Upper lobe of left lung (tissue), 6 donors: Measurements from ENCODE around the gene SESN2. TPM values are rescaled to one million over a fixed set of nuclear protein-coding genes. Genes with fewer than 3 reads are reported as not detected.

ENCODE experiments used
- ATAC-seq, 2 donors: fragments of 200-7000 bp; cut with Tn5 transposase; one replicate each; pipeline ENCODE4 v1.9.1; 2022; ENCODE audit warnings: mild to moderate bottlenecking in 2 of 2, moderate library complexity in 2 of 2; ENCODE audit not compliant: low FRiP score in 2 of 2
- DNase-seq, 2 donors: peaks; one replicate each; pipeline ENCODE4 v3.0.0-alpha.2; 2019 to 2020
- H3K27ac ChIP-seq, 4 donors: fragments of 200-600 bp; sonication (generic); one replicate each; pipeline ENCODE4 v1.5.1; 2016 to 2019
- H3K27me3 ChIP-seq, 4 donors: fragments of 200-600 bp; sonication (generic); one replicate each; pipeline ENCODE4 v1.5.1; 2017 to 2019
- H3K36me3 ChIP-seq, 4 donors: fragments of 200-600 bp; sonication (generic); one replicate each; pipeline ENCODE4 v1.5.1; 2016 to 2019
- H3K4me1 ChIP-seq, 4 donors: fragments of 200-600 bp; sonication (generic); one replicate each; pipeline ENCODE4 v1.5.1; 2018 to 2019
- H3K4me3 ChIP-seq, 4 donors: fragments of 200-600 bp; sonication (generic); one replicate each; pipeline ENCODE4 v1.5.1; 2017 to 2019; ENCODE audit warnings: mild to moderate bottlenecking in 2 of 4, moderate library complexity in 1 of 4
- H3K9me3 ChIP-seq, 4 donors: fragments of 200-600 bp; sonication (generic); one replicate each; pipeline ENCODE4 v1.5.1; 2018 to 2019
- EP300 ChIP-seq, 4 donors: sonication (generic); formaldehyde crosslinking; IDR thresholded peaks; one replicate each; pipeline ENCODE4 v1.5.1; 2017; ENCODE audit warnings: antibody characterized with exemption in 4 of 4, control low read depth in 2 of 4
- POLR2AphosphoS5 ChIP-seq, 2 donors: sonication (generic); formaldehyde crosslinking; IDR thresholded peaks; one replicate each; pipeline ENCODE4 v1.5.1; 2017; ENCODE audit warnings: antibody characterized with exemption in 2 of 2
- WGBS, 2 donors: methylation state at CpG; one replicate each; pipeline ENCODE4 v1.1.5; 2017 to 2018; 5-methylcytosine and 5-hydroxymethylcytosine counted together
- total RNA-seq, 6 donors: library from RNA; depleted of rRNA in 4 of 6; stranded (reverse); fragments of >200 nt in 4 of 6; gene quantifications; one replicate each; pipeline versions ENCODE4 v1.1.0 to v1.2.1, GENCODE V29; 2016 to 2021
- TF ChIP-seq, protein P1 (sequence below), 6 experiments: fragments of 450-650 bp in 4 of 6; fragments of 200-600 bp in 2 of 6; sonication (generic) in 2 of 6; IDR thresholded peaks; one replicate each; pipeline ENCODE4 v1.5.1; 2016 to 2019; ENCODE audit warnings: antibody characterized with exemption in 6 of 6
- donor health status: DM: no; HTN: no; CAD: no; lungs with moderate emphysema.
- donor health status: DM: no; HTN: yes; CAD: no; lungs with severe emphysema.

The SESN2 gene
- total RNA-seq, 6 donors from 2014 or later = 9.6 to 18.1 (median 14.5) TPM

GRCh38 chr1:28329395-28330153 is 70.3 kb downstream of the SESN2 start:
- TF ChIP-seq, protein P1, sequence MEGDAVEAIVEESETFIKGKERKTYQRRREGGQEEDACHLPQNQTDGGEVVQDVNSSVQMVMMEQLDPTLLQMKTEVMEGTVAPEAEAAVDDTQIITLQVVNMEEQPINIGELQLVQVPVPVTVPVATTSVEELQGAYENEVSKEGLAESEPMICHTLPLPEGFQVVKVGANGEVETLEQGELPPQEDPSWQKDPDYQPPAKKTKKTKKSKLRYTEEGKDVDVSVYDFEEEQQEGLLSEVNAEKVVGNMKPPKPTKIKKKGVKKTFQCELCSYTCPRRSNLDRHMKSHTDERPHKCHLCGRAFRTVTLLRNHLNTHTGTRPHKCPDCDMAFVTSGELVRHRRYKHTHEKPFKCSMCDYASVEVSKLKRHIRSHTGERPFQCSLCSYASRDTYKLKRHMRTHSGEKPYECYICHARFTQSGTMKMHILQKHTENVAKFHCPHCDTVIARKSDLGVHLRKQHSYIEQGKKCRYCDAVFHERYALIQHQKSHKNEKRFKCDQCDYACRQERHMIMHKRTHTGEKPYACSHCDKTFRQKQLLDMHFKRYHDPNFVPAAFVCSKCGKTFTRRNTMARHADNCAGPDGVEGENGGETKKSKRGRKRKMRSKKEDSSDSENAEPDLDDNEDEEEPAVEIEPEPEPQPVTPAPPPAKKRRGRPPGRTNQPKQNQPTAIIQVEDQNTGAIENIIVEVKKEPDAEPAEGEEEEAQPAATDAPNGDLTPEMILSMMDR (IDR thresholded peaks at IDR 0.05) = peak in 3 of 6 experiments; percentile 13 to 32 (median 15)
- TF ChIP-seq EP300 (IDR thresholded peaks at IDR 0.05) = no peak
- TF ChIP-seq POLR2AphosphoS5 (IDR thresholded peaks at IDR 0.05) = no peak
- ATAC-seq (peak; percentile 52 to 61), DNase-seq (peak in 1 of 2 donors; percentile 31)
- Histone ChIP-seq H3K4me3 (peak overlapping the region; percentile 56 to 71 (median 64)), H3K27ac (peak overlapping the region; percentile 84 to 94 (median 92)), H3K4me1 (peaks cover 12 to 21% (median 16%) of the 10 kb centered on the region in 4 donors), H3K9me3 (no peaks in the 10 kb centered on the region), H3K36me3 (peaks cover 6 to 37% (median 20%) of the 10 kb centered on the region in 4 donors), H3K27me3 (no peaks in the 10 kb centered on the region)
- 41 to 58% methylated on average over 19 to 29 of the region's 29 CpGs for WGBS, 2 donors

Other genes with a start within 250 kb of the SESN2 start
- gene EYA3, start 170.9 kb upstream of the SESN2 start, total RNA-seq = 10 to 100 TPM; 15.9 to 23.4 (median 22.0) TPM
- gene PTAFR, start 82.8 kb upstream of the SESN2 start, total RNA-seq = 10 to 100 TPM; 10.5 to 42.3 (median 22.0) TPM
- 100 to 1,000 TPM in 2 of 6 donors, 10 to 100 TPM in 4; 50.0 to 107 (median 73.5) TPM for gene DNAJC8, start 26.5 kb upstream of the SESN2 start, total RNA-seq
- 100 to 1,000 TPM in 5 of 6 donors, 10 to 100 TPM in 1; 86.1 to 320 (median 186) TPM for gene ATP5IF1, start 23.4 kb upstream of the SESN2 start, total RNA-seq
- gene MED18, start 69.5 kb downstream of the SESN2 start, total RNA-seq = 10 to 100 TPM; 11.3 to 30.4 (median 14.6) TPM
- gene PHACTR4, start 110.2 kb downstream of the SESN2 start, total RNA-seq = 10 to 100 TPM; 28.8 to 38.7 (median 33.9) TPM
- gene RCC1, start 246.5 kb downstream of the SESN2 start, total RNA-seq = 10 to 100 TPM; 17.6 to 32.7 (median 20.1) TPM